Measurements from ENCODE around the gene PPP3R2.

GRCh38 chr9:101635473-101635872 lies 40.7 kb upstream of the PPP3R2 start:
- no peak for TF ChIP-seq CTCF (IDR thresholded peaks at IDR 0.05)
- TF ChIP-seq POLR2A (IDR thresholded peaks at IDR 0.05) = no peak
- TF ChIP-seq POLR2AphosphoS5 (IDR thresholded peaks at IDR 0.05; ENCODE audit: insufficient read depth in 1 of 2, low read depth in 1 of 2) = no peak
